Measurements from ENCODE around the gene PC. TPM values are rescaled to one million over a fixed set of nuclear protein-coding genes. Genes with fewer than 3 reads are reported as not detected.

PC gene
- total RNA-seq, 2 donors from 2014 or later = 6.5 to 9.1 TPM

DNA sequence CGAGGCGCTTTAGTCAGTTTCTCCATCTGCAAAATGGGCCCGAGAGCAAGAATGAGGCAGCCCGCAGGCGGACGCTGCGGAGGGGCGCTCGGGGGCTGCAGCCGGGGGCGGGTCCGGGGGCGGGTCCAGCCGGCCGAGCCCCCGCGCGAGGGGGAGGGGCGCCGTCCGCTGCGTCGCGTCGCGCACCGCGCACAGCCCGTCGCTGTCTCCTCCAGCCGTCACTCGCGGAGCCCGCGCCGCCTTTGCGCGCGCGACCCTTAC is 282 bp downstream of the PC start:
- H3K4me1 Mint-ChIP-seq (ENCODE audit: low read depth in 2 of 2) = peaks cover 17 to 20% of the 10 kb centered on the region in 2 donors
- peak; percentile 52 to 67 for ATAC-seq
- peak overlapping the region in 1 of 2 donors; percentile 6 for H3K27ac Mint-ChIP-seq
- no peak for DNase-seq (ENCODE audit: low spot score)
- peaks cover 7% of the 10 kb centered on the region for H3K36me3 Mint-ChIP-seq
- no peaks in the 10 kb centered on the region for H3K9me3 Mint-ChIP-seq
- peaks cover 7 to 13% of the 10 kb centered on the region in 2 donors for H3K27me3 Mint-ChIP-seq
- H3K4me3 Mint-ChIP-seq = peak overlapping the region; percentile 89

- peak overlapping the region in 1 of 2 donors; percentile 6 for H3K27ac Mint-ChIP-seq
- DNase-seq (ENCODE audit: low spot score) (no peak), ATAC-seq (no peak)
- peaks cover 17 to 20% of the 10 kb centered on the region in 2 donors for H3K4me1 Mint-ChIP-seq (ENCODE audit: low read depth in 2 of 2)
- H3K36me3 Mint-ChIP-seq = peaks cover 7% of the 10 kb centered on the region
- peak overlapping the region; percentile 80 for H3K4me3 Mint-ChIP-seq
- no peaks in the 10 kb centered on the region for H3K9me3 Mint-ChIP-seq
- peaks cover 7 to 13% of the 10 kb centered on the region in 2 donors for H3K27me3 Mint-ChIP-seq
Measured at GRCh38 chr11:66956689-66957290, 1.4 kb downstream of the PC start.

DNA sequence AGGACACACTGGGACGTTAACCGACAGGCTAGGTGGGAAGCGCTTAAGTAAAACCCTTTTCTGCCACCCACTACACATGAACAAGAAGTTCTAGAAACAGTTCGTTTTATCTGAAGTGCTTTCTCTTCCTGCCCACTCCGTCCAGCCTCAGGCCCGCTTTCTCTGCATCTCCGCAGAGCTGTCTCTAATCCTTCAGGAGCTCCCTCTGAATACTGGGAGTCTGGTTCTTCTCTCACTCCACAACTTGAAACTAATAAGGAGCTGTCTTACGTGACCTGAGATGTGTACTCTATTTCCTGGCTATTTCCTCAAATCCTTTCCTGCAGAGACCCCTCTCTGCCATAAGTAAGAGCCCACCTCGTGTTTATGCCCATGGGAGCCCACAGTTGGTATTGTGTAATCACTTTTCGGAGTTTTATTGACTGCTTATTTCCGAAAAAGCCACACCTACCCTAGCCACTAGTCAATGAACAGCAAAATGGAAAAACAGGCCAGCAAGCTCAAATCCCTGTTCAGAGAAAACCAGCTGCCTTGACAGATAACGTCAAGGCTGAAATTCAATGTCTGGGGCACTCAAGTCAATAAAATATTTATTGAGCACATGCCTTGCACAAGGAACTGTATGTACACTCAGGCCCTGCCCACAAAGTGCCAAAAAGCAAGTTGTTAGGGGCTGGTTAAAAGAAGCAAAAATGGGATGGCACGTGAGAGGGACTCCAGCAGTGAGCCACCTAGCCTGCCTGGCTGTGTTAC is 4.9 kb downstream of the PC start:
- ATAC-seq (no peak), DNase-seq (ENCODE audit: low spot score) (no peak)
- no peak overlapping the region for H3K27ac Mint-ChIP-seq
- no peaks in the 10 kb centered on the region for H3K9me3 Mint-ChIP-seq
- no peak overlapping the region for H3K4me3 Mint-ChIP-seq
- peaks cover 4 to 5% of the 10 kb centered on the region in 2 donors for H3K27me3 Mint-ChIP-seq
- H3K36me3 Mint-ChIP-seq = no peaks in the 10 kb centered on the region
- H3K4me1 Mint-ChIP-seq (ENCODE audit: low read depth in 2 of 2) = peaks cover 7 to 8% of the 10 kb centered on the region in 2 donors

- Mint-ChIP-seq H3K4me3 (no peak overlapping the region), H3K27ac (no peak overlapping the region), H3K4me1 (ENCODE audit: low read depth in 2 of 2) (peaks cover 4 to 5% of the 10 kb centered on the region in 2 donors), H3K9me3 (no peaks in the 10 kb centered on the region), H3K27me3 (peaks cover 4% of the 10 kb centered on the region in 2 donors), H3K36me3 (no peaks in the 10 kb centered on the region)
- DNase-seq (ENCODE audit: low spot score) = no peak
- ATAC-seq = no peak
Measured at GRCh38 chr11:66951927-66952337, 6.3 kb downstream of the PC start.

DNA sequence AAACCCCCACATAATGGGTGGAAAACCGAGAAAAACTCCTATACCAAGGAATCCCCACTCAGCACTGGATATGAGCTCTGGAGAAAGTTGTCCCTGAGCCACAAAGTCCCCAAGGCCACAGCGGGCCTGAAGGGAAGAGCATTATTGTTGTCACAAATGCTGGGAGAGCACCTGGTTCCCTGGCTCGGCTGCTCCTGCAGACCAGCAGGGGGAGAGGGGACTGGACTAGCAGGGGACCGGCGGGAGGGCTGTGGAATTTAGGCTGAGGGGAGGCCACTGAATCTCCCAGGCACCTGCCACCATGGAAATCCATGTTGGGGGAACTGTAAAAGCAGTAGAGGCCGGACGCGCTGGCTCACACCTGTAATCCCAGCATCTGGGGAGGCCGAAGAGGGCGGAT is 7.0 kb downstream of the PC start:
- no peaks in the 10 kb centered on the region for H3K27me3 Mint-ChIP-seq
- ATAC-seq = no peak
- H3K36me3 Mint-ChIP-seq = no peaks in the 10 kb centered on the region
- no peaks in the 10 kb centered on the region for H3K4me1 Mint-ChIP-seq (ENCODE audit: low read depth in 2 of 2)
- no peak overlapping the region for H3K27ac Mint-ChIP-seq
- DNase-seq (ENCODE audit: low spot score) = no peak
- H3K9me3 Mint-ChIP-seq = no peaks in the 10 kb centered on the region
- H3K4me3 Mint-ChIP-seq = no peak overlapping the region

- Mint-ChIP-seq H3K9me3 (no peaks in the 10 kb centered on the region), H3K27me3 (no peaks in the 10 kb centered on the region), H3K36me3 (no peaks in the 10 kb centered on the region), H3K4me1 (ENCODE audit: low read depth in 2 of 2) (no peaks in the 10 kb centered on the region), H3K27ac (no peak overlapping the region), H3K4me3 (no peak overlapping the region)
- ATAC-seq (no peak), DNase-seq (ENCODE audit: low spot score) (no peak)
Measured at GRCh38 chr11:66950112-66950535, 8.1 kb downstream of the PC start.

GRCh38 chr11:66938582-66939135 is 19.5 kb downstream of the PC start:
- DNase-seq (ENCODE audit: low spot score) (no peak), ATAC-seq (no peak)
- Mint-ChIP-seq H3K36me3 (no peaks in the 10 kb centered on the region), H3K9me3 (no peaks in the 10 kb centered on the region), H3K27ac (no peak overlapping the region), H3K27me3 (no peaks in the 10 kb centered on the region), H3K4me1 (ENCODE audit: low read depth in 2 of 2) (no peaks in the 10 kb centered on the region), H3K4me3 (no peak overlapping the region)

DNA sequence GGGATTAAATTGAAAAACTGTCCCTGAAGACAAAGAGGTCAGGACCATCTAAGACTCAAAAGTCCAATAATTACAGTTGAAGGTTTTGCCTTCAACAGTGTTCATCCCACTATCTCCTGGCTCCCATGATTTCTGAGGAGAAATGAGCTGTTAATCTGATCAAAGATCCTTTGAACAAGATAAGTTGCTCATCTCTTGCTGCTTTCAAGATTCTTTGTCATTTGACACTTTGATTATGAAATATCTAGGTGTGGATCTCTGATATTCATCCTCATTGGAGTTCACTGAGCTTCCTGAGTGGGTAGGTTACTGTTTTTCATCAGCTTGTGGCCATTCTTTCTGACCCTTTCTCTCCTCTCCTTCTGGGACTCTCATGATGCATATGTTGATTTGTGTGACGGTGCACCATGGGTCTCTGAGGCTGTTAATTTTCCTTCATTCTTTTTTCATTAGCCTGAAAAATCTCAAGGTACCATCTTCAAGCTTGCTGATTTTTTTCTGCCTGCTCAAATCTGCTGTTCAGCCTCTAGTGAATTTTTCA is 20.9 kb downstream of the PC start:
- no peaks in the 10 kb centered on the region for H3K9me3 Mint-ChIP-seq
- no peaks in the 10 kb centered on the region for H3K36me3 Mint-ChIP-seq
- H3K27ac Mint-ChIP-seq = no peak overlapping the region
- no peak overlapping the region for H3K4me3 Mint-ChIP-seq
- peaks cover 0 to 3% of the 10 kb centered on the region in 2 donors for H3K27me3 Mint-ChIP-seq
- ATAC-seq (no peak), DNase-seq (ENCODE audit: low spot score) (no peak)
- no peaks in the 10 kb centered on the region for H3K4me1 Mint-ChIP-seq (ENCODE audit: low read depth in 2 of 2)

GRCh38 chr11:66936311-66936711 is 21.9 kb downstream of the PC start:
- no peak overlapping the region for H3K4me3 Mint-ChIP-seq
- DNase-seq (ENCODE audit: low spot score) (no peak), ATAC-seq (no peak)
- no peak overlapping the region for H3K27ac Mint-ChIP-seq
- H3K9me3 Mint-ChIP-seq = no peaks in the 10 kb centered on the region
- no peaks in the 10 kb centered on the region for H3K4me1 Mint-ChIP-seq (ENCODE audit: low read depth in 2 of 2)
- H3K36me3 Mint-ChIP-seq = no peaks in the 10 kb centered on the region
- peaks cover 0 to 3% of the 10 kb centered on the region in 2 donors for H3K27me3 Mint-ChIP-seq

DNA sequence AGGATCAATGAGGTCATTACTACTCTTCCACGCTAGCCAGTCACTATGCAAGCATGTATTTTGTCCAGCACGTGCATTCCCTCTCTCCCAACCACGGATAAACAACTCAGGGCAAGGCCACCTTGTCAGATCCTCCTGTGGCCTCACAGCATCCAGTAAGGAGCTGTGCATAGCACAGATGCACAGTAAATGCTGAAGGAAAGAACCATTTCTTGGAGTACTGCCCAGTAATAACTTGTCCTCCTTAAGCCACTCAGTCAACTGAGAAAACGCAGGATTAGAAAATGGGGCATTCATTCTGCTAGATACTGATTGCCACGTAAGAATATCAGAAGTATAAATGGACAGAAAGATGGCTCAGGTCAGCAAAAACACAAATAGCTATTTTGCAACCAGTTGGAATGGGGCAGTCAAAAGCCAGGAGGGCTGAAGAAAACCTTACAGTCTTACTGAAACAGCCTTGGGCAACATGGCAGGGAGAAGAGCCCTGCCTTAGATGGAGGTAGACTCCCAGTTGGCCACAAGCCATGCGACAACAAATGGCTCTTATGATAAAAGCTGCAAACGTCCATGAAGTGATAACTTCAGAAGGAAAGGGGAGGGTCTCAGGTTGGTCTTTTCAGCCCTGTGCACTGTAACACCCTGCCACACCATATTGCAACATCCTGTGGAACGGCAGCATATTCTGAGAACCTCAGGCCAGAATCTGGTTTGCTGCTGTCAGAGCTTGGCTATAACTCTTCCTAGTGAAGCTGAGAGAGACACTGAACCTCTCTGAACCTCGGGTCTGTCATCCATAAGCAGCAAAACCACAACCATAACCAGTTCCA is 23.0 kb downstream of the PC start:
- DNase-seq (ENCODE audit: low spot score) = no peak
- Mint-ChIP-seq H3K27ac (no peak overlapping the region), H3K9me3 (no peaks in the 10 kb centered on the region), H3K4me3 (no peak overlapping the region), H3K27me3 (peaks cover 0 to 3% of the 10 kb centered on the region in 2 donors), H3K4me1 (ENCODE audit: low read depth in 2 of 2) (peaks cover 0 to 2% of the 10 kb centered on the region in 2 donors), H3K36me3 (no peaks in the 10 kb centered on the region)
- ATAC-seq = no peak

DNA sequence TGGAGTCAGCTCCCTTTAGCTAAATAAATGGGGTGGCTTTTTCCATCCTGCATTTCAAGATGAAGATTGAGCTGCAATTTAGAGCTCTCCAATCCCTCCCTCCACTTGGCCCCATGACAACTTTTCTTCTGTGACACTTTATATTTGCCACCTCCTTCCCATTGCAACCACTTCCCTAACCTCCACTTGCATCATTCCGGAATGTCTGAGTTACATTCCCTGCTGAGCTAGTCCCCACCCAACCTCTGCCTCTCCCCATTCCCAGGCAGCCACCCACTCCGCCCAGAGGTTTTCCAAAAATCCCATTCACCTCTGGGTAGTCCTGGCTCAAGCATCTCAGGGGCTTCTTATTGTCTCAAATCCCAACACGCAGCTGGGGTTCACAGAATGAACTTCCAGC is 24.7 kb downstream of the PC start:
- Mint-ChIP-seq H3K27ac (no peak overlapping the region), H3K27me3 (peaks cover 0 to 3% of the 10 kb centered on the region in 2 donors), H3K9me3 (no peaks in the 10 kb centered on the region), H3K36me3 (no peaks in the 10 kb centered on the region), H3K4me3 (no peak overlapping the region), H3K4me1 (ENCODE audit: low read depth in 2 of 2) (peaks cover 0 to 2% of the 10 kb centered on the region in 2 donors)
- DNase-seq (ENCODE audit: low spot score) = no peak
- no peak for ATAC-seq

GRCh38 chr11:66932543-66932942 is 25.6 kb downstream of the PC start:
- Mint-ChIP-seq H3K27ac (no peak overlapping the region), H3K36me3 (no peaks in the 10 kb centered on the region)

GRCh38 chr11:66929753-66930152 is 28.4 kb downstream of the PC start:
- Mint-ChIP-seq H3K4me3 (no peak overlapping the region), H3K36me3 (no peaks in the 10 kb centered on the region), H3K4me1 (ENCODE audit: low read depth in 2 of 2) (peaks cover 0 to 2% of the 10 kb centered on the region in 2 donors), H3K27me3 (peaks cover 0 to 3% of the 10 kb centered on the region in 2 donors), H3K27ac (no peak overlapping the region), H3K9me3 (no peaks in the 10 kb centered on the region)
- no peak for DNase-seq (ENCODE audit: low spot score)
- no peak for ATAC-seq

More at GRCh38 chr11:66932543-66932942, 25.6 kb downstream of the PC start:
- H3K9me3 Mint-ChIP-seq = no peaks in the 10 kb centered on the region
- DNase-seq (ENCODE audit: low spot score) (no peak), ATAC-seq (no peak)
- peaks cover 0 to 3% of the 10 kb centered on the region in 2 donors for H3K27me3 Mint-ChIP-seq
- H3K4me3 Mint-ChIP-seq = no peak overlapping the region
- H3K4me1 Mint-ChIP-seq (ENCODE audit: low read depth in 2 of 2) = peaks cover 0 to 2% of the 10 kb centered on the region in 2 donors
